Mucosa of descending colon (tissue), 3 donors: ENCODE results near the gene FBXL20. TPM values are rescaled to one million over a fixed set of nuclear protein-coding genes. Genes with fewer than 3 reads are reported as not detected.

Source experiments
- ATAC-seq: fragments of 200-7000 bp; cut with Tn5 transposase; one replicate; pipeline ENCODE4 v1.9.1; 2020; ENCODE audit warnings: mild to moderate bottlenecking, moderate library complexity
- DNase-seq, 3 donors: peaks; one replicate each; pipeline ENCODE4 v3.0.0-alpha.2; 2020
- H3K36me3 ChIP-seq: fragments of 200-600 bp; one replicate; pipeline ENCODE4 v1.8.0; 2021; ENCODE audit warnings: low read depth, mild to moderate bottlenecking
- H3K4me1 ChIP-seq: fragments of 200-600 bp; one replicate; pipeline ENCODE4 v1.8.0; 2021; ENCODE audit warnings: low read depth, mild to moderate bottlenecking
- H3K4me3 ChIP-seq: fragments of 200-600 bp; one replicate; pipeline ENCODE4 v1.8.0; 2021; ENCODE audit warnings: mild to moderate bottlenecking
- H3K9me3 ChIP-seq: fragments of 200-600 bp; one replicate; pipeline ENCODE4 v1.8.0; 2021; ENCODE audit warnings: mild to moderate bottlenecking
- intact Hi-C, 2 donors: fragments of 100-400 bp; cut with DNase I in 1 of 2; cut with micrococcal nuclease in 1 of 2; formaldehyde crosslinking; loops; one replicate each; pipeline versions ENCODE4 v1.11.0 to v1.11.1; 2022; cut with DNase I, micrococcal nuclease
- total RNA-seq, 3 donors: library from RNA; stranded (reverse); fragmentation: NEBNext Ultra II Directional in 2 of 3; extraction: Animal tissue kit (Norgen Biotek cat#: 25700) in 2 of 3; gene quantifications; one replicate each; pipeline versions ENCODE4 v1.2.1 to v1.2.4, GENCODE V29; 2021 to 2023
- TF ChIP-seq, protein P1 (sequence below): fragments of 200-600 bp; IDR thresholded peaks from one replicate; pipeline ENCODE4 v1.8.0; 2022; ENCODE audit warnings: antibody characterized with exemption, mild to moderate bottlenecking
- donor health status: DM: no; HTN: no; CAD: no; lungs with moderate emphysema.
- donor health status: DM: no; HTN: no; CAD: no.
- donor health status: DM: no; HTN: yes; CAD: no.

Gene FBXL20
- total RNA-seq, 3 donors from 2014 or later: 16.6 to 29.2 (median 28.9) TPM

DNA sequence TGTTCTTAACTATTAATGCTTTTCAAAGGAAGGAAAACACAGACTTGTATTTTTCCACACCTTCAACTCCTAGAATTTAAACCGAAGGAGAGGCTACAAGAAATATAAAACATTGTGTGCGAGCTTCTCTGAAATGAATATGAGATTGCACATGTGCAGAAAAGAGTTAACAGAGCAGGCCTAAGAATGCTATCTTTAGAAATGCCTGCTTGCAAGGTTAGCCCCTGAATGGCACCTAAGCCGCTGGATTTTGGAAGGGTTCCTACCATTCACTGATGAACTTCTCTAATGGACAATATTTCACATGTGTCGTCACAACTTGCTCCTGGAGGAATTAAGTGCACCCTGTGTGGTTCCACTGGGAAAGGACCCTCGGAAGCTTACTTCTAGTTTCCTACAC, 69.3 kb downstream of the FBXL20 start:
- Histone ChIP-seq H3K4me1 (no peaks in the 10 kb centered on the region), H3K9me3 (no peaks in the 10 kb centered on the region), H3K36me3 (no peaks in the 10 kb centered on the region), H3K4me3 (no peak overlapping the region)
- TF ChIP-seq, protein P1, sequence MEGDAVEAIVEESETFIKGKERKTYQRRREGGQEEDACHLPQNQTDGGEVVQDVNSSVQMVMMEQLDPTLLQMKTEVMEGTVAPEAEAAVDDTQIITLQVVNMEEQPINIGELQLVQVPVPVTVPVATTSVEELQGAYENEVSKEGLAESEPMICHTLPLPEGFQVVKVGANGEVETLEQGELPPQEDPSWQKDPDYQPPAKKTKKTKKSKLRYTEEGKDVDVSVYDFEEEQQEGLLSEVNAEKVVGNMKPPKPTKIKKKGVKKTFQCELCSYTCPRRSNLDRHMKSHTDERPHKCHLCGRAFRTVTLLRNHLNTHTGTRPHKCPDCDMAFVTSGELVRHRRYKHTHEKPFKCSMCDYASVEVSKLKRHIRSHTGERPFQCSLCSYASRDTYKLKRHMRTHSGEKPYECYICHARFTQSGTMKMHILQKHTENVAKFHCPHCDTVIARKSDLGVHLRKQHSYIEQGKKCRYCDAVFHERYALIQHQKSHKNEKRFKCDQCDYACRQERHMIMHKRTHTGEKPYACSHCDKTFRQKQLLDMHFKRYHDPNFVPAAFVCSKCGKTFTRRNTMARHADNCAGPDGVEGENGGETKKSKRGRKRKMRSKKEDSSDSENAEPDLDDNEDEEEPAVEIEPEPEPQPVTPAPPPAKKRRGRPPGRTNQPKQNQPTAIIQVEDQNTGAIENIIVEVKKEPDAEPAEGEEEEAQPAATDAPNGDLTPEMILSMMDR: no peak
- DNase-seq: no peak
- ATAC-seq: no peak
- intact Hi-C loops: no loop called here

DNA sequence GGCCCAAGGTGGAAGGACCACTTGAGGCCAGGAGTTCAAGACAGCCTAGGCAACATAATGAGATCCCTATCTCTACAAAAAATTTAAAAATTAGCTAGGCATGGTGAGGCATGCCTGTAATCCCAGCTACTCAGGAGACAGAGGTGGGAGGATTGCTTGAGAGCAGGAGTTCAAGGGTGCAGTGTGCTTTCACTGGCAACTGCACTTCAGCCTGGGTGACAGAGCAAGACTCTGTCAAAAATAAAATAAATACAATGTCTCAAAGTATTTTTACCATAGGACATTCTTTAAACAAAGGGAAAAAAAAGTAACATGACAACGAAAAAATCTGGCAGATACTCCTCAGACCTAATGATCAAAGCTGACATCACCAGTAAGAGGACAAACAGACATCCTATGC, 72.6 kb downstream of the FBXL20 start:
- Histone ChIP-seq H3K4me3 (no peak overlapping the region), H3K9me3 (no peaks in the 10 kb centered on the region), H3K4me1 (no peaks in the 10 kb centered on the region), H3K36me3 (no peaks in the 10 kb centered on the region)
- ATAC-seq (no peak), DNase-seq (no peak)
- intact Hi-C loops: no loop called here
- TF ChIP-seq, protein P1: no peak

DNA sequence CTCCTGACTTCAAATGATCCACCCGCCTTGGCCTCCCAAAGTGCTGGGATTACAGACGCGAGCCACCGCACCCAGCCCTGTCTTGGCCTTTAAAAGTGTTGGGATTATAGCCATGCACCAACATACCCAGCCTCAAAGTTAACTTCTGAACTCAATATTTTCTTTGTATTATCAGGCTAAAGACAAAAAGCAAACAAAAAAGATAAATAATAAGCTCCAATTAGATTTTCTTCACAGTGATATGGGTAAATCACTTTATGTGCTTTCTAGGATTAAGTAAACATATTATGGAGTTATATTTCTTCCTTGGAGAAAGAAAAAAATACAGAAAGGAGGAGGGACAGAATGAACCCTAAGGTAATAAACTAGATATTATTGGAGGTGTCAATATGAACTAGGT, 74.3 kb downstream of the FBXL20 start:
- Histone ChIP-seq H3K36me3 (no peaks in the 10 kb centered on the region), H3K4me3 (no peak overlapping the region), H3K9me3 (no peaks in the 10 kb centered on the region), H3K4me1 (no peaks in the 10 kb centered on the region)
- ATAC-seq (peak; percentile 42), DNase-seq (no peak)
- intact Hi-C loops: no loop called here
- TF ChIP-seq, protein P1: no peak

DNA sequence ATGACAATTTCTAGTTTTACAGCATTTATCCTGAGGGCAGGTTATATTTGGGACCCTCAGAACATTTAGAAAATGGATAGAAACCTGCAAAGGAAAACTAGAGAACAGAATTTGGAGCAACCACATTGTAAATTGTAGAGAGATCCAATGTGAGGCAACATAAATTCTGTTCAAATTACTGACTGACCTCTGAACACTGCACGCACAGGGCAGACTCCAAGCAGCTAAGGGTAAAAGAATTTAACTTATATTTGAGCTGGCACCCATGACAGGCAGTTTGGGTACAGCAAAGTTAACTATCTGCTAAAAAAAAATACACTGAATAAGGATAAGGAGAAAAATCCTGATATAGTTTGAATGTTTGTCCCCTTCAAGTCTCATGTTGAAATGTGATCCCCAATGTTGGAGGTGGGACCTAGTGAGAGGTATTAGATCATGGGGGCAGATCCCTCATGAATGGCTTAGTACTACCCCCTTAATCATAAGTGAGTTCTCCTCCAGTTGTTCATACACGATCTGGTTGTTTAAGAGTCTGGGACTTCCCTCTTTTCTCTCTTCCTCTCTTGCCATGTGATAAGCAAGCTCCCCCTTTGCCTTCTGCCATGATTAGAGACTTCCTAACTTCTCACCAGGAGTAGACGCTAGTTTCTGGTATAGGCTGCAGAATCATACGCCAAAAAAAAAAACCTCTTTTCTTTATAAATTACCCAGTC, 75.7 kb downstream of the FBXL20 start:
- H3K4me1 ChIP-seq: no peaks in the 10 kb centered on the region
- no peaks in the 10 kb centered on the region for H3K9me3 ChIP-seq
- ATAC-seq (no peak), DNase-seq (no peak)
- no peaks in the 10 kb centered on the region for H3K36me3 ChIP-seq
- TF ChIP-seq, protein P1: no peak
- intact Hi-C loops: no loop called here
- no peak overlapping the region for H3K4me3 ChIP-seq

DNA sequence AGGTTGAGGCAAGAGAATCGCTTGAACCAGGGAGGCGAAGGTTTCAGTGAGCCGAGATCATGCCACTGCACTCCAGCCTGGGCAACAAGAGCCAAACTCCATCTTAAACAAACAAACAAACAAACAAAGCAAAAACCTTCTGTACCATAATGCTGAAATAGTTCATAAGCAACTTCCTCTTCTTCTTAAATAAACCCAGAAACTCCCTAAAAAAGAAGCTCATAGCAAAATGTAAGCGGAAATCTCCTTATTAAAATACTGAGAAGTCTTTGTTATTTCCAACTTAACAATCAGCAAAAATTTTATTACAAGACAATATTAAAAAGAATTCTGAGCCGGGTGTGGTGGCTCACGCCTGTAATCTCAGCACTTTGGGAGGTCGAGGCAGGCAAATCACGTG, 82.8 kb downstream of the FBXL20 start:
- H3K4me3 ChIP-seq: no peak overlapping the region
- DNase-seq (no peak), ATAC-seq (no peak)
- H3K9me3 ChIP-seq: no peaks in the 10 kb centered on the region
- no peaks in the 10 kb centered on the region for H3K36me3 ChIP-seq
- TF ChIP-seq, protein P1: no peak
- no peaks in the 10 kb centered on the region for H3K4me1 ChIP-seq
- intact Hi-C loops: no loop called here
